Embryonic facial prominence (tissue), 1 donor: Measurements from ENCODE around the gene ZNF687.

Source experiments
- DNase-seq: peaks from one replicate; pipeline ENCODE4 v3.0.0-alpha.2; 2016; ENCODE audit errors: extremely low spot score

Gene ZNF687

DNA sequence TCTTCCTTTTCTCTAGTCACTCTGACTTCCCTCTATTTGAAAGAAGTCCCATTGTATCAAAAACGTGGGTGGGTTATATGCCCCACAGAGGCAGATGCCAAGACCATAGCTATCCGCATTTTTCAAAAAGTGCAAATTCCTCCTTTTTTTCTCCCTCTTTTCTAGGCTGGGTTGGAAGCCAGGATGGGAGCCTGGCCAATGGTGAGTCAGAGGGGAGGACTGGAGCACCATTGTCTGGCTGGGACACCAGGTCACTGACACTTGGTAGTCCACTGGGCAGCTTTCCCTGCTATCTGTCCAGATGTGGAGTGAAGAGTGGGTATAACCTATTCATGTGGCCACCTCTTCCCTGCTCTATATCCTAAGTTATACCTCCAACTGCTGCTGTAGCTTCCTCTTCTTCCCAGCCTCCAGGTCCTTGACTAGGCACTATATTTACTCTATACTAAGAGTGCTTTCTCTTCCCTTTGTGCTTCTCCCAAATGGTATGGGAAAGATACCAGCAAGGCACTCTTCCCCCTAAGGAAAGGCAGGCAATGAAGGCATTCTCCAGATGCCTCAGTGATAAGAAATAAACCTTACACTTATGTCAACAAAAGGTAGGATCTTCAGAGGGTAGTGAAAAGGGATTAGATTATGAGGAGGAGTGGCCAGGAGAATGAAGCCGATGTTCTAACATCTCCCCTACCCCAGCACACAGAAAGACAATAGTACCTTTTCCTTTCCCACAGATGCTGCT is 32.2 kb downstream of the ZNF687 start:
- DNase-seq = no peak

DNA sequence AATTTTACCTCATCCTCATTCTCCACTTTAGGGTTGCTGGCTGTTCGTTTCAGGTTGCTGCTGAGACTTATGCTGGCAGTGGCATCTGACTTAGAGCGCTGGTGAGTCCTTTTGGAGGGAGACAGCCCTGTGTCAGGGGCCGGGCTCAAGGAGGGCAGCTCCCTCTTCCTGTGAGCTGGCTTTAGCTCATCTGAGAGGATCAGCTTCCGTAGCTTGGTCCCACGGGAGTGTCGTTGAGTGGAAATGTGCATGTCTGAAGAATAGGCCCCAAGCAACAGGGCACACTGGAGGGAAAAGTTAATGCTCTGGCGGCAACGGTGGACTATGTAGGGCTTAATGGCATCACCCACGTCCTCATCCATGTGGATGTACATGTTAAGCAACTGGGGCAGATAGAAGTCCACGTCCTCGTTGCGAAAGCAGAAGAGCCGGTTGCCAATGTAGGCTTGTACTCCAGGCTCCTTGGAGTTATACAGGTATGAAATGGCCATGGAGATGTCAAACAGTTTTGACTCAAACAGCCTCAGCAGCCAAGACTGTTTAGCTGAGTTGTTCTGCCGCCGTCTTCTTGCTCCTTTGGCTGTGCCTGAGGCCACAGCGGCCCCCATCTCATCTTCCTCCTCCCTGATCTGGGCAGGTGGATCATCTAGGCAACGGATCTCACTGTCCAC is 33.6 kb downstream of the ZNF687 start:
- DNase-seq = no peak

DNA sequence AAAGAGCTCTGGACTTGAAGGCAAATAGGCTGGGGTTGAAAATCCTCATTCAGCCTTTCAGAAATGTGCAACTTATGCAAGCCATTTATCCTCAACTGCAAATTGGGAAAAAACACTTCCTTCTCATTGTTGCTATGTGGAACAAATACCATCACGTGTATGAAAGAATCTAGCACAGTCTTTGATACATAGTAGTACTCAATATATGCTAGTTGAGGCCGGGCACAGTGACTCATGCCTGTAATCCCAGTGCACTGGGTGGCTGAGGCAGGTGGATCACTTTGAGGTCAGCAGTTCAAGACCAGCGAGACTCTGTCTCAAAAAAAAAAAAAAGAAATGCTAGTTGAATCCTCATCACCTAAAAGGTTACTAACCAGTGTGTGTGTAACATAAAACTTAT is 36.9 kb downstream of the ZNF687 start:
- no peak for DNase-seq

DNA sequence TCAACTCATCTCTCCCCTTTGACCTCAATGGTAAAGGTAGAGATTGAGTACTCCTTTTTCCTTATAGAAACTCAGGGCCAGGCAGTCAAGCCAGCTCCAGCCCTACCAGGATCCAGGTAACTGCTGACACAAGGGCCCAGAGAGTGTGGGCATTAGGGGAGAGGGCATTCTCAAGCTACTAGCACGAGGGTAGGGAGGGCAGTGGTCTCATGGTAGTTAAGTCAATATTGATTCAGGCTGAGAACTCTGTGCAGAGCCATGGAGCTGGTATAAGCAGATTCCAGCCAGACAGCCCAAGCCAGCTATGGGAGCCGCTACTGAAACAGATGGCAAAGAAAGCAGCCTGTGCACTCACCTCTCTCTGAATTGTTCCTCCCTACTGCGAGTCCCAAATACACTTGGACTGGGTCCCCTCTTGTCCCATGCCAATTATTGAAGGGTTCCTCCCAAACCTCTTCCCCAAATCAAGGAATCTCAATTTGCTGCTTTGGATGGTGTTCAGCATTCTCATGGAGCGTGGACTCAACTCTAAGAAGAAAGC is 42.4 kb downstream of the ZNF687 start:
- DNase-seq = no peak

DNA sequence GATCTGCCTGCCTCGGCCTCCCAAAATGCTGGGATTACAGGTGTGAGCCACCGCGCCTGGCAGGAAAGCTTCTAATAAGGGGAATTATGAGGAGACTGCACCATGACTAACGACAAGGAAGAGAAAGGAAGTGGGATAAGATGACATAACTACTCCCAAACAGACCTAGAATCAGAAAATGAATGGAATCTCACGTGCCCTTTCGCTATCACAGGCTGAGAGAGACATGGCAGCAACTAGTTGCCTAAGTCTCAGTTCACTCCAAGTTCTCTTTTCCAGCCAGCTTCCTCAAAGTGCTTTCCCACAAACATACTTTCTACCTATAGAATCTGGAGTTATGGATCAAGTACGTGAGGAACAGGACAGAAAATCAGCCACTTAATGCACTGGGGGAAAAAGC is 43.1 kb downstream of the ZNF687 start:
- DNase-seq = no peak

DNA sequence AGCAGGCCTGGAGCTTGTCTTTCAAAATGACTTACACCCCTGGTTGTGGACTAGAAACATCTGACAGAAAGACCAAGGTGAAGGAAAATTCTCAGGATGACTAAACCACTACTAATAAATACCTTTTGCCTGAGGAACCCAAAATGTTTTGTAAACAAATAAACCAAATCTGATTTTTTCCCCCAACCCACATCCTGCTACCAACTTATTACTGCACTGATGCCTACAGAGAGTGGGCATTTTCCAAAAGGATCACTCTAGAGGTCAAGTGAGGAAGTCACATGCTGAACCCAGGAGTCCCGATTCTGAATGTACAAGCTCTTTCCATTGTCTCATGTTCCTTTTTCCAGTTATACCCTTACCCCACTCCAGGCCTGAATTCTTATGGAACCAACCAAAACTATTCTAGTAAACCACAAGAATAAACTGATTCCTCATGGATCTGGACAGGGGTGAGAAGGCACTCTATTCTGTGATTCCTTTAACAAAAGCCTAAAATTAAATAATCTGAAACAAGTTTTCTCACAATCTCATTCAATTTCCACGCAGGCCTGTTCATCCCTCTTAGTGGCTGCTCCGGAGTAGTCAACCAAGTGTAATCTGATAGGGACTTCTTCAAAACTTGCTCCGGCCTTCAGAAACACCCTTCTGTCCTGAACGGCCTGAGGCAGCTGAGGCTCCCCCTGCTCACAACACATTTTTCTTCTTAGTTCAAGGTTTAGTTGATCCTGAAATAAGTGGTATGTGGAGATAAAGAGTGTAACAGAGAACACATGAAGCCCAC is 43.7 kb downstream of the ZNF687 start:
- DNase-seq = no peak

DNA sequence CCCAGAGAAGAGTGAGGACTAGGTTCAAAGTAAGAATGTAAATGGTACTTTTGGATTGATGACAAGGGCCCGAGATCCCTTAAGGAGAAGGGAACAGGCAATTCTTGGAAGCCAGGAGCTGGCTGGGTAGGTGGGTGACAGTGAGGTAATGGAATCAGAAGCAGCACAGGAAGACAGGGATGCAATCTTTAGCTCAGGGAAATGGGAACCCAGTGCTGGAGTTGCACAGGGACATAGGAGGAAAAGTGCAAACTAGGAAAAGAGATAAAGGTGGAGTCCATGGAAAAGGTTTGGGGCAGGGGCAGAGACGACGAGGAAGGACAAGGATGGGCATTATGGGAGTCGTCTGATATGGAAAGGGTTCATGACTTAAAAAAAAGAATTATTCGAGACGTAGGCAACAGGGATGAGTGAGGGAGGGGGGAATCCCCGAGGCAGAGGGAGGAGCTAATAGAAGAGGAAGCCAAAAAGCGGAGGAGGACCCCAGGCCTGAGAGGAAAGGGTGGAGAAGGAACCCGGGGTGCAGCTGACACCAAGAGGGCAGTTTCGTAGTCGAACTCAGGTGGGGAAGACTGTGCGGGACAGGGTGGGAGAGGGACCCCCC is 44.6 kb downstream of the ZNF687 start:
- DNase-seq = peak; percentile 58

DNA sequence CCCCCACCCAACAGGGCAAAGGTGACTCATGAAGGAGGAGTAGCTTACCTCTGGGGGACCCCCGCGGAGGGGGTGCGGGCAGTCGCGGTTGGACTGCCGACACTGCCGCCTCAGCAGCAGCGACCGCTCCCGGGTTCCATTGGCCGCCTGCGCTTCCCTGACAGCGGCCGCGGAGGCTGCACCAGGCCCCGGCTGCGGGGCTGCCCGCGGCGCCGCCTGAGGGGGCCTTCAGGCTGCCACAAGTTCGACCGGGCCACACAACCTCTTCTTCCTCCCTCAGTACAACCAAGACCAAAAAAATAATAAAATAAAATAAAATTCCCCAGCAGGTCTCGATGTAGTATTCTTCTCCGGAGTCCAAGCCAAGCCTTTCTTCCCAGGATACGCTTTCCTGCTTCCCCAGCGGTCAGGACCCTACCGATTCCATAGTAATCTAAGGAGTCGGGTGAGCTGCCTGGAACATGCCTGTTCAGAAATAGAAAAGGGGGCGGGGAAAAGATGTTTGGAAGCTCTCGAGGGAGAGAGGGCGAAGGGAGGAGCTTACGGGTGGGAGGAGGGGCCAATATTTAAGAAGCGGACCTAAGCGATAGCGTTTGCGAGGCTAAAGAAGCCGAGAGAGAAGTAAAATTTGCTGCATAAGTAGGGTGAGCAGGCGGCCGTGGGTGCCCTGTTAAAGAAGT is 45.3 kb downstream of the ZNF687 start, which contains the start of gene PI4KB:
Gene PI4KB, minus strand, starts transcription at position 194 of the 680 bp plus-strand sequence. CDS start 10,935 bp downstream, outside the sequence.
- DNase-seq = peak; percentile 97

DNA sequence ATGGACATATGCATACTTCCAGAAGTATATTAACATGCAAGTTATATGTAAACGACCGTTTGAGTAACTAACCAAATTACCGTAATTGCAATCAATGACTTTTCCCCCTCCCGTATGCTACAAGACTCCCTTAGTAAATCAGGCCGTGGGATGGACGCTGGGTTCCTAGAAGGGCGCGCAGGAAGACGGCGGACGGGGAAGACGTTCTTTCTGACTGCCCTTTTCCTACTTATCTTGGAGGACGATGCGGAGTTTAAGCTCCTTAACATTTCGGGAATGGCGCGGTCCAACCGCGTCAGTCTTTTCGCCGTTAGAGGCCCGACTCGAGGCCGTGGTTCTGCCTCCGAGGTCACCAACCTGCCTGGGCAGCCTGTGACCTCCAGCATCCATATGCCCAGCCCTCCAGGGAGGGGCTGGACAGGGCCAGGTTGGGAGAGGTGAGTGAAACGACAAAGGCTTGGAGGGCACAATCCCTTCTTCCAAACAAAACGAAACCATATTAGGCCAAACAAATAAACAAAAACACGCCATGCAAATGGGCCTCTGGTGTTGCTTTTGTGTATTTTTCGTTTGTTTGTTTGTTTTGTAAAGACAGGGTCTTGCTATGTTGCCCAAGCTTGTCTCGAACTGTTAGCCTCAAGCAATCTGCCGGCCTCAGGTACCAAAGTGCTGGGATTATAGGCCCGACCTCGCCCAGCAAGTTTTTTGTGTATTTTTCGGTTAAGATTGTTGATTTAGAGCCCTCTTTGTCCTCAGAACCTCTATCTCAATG is 46.0 kb downstream of the ZNF687 start:
- no peak for DNase-seq

DNA sequence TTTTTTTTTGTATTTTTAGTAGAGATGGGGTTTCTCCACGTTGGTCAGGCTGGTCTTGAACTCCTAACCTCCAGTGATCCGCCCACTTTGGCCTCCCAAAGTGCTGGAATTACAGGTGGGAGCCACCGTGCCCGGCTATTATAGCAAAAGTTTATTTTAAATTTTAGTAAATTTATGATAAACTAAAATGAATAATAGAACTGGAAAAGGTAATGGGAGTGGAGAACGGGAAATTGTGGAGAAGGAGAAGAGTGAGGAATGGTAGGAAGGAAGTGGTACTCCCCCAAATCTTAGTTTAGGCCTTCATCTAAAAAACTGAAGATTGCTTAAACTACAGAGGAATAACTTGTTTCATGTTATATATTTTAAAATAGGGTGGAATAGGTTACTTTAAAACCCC is 52.7 kb downstream of the ZNF687 start:
- no peak for DNase-seq

DNA sequence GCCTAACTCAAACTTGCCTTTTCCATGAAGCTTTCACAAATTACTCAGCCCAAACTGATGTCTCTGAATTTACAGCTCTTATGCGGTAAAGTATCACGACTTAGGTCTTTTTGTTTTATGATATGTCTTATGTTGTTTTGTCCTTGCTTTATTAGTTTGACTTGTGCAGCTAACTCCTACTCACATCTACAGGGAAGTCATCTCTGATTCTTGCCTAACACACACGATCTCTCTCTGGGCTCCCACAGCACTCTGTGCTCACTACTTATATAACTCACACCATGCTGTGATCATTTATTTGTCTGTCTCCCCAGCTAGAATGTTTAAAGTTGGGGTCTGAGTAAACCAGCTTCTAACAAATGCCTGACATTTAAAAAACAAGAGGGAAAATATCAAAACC is 54.5 kb downstream of the ZNF687 start:
- DNase-seq = no peak

DNA sequence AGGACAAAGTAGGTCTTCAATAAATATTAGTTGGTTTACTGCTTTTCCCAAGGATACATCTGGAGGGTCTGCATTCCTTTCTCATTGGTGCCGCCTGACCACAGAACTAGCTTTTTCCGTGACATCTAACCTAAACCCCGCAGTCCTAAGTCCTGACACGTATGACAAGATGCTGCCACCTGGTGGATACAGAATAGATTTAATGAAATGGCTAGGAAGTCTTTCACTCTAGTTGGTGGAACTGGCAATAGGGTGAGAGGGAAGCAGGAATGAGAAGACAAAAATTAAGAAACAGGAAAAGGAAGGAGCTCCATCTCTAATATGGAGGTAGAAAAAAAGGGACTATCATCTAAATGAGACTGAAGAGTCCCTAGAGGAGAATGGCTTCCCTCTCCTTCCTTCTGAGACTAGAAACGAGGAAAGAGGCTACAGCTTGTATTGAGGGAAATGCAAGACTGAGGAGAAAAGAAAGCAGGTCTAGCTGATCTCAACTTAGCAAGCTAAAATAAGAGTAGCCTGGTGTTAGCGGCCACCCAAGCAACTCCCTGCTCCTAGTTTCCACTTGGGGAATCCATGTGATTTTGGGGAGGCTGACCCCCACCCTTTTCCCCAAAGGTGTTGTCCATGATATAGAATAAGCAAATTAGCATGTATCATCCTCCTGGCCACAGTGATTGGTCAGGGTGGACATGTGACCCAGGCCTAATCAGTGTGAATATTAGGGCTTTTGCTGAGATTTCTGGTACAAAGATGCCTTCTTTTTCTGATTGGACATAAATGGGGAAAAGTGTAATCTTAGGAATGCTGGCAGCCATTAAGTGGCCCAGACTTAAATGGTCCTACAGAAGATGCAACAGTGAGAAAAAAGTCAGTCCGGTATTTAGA is 59.0 kb downstream of the ZNF687 start:
- peak; percentile 70 for DNase-seq
